Measurements from ENCODE around the gene B3GAT1. TPM values are rescaled to one million over a fixed set of nuclear protein-coding genes. Genes with fewer than 3 reads are reported as not detected.

B3GAT1 gene
- total and polyA plus RNA-seq, 2 experiments from 2014 or later: not detected

GRCh38 chr11:134438542-134439537 lies 26.8 kb upstream of the B3GAT1 start:
- WGBS, 2 experiments (ENCODE audit: low coverage in 1 of 2, low lambda C conversion rate in 2 of 2, missing lambda C conversion rate in 2 of 2): 15 to 18% methylated on average over 21 of the region's 21 CpGs
- DNase-seq: no peak
- Histone ChIP-seq H3K27ac (no peak overlapping the region), H4K20me1 (ENCODE audit: insufficient read depth) (no peaks in the 10 kb centered on the region), H3K9me3 (ENCODE audit: low read depth) (no peaks in the 10 kb centered on the region), H3K36me3 (ENCODE audit: low read depth) (no peaks in the 10 kb centered on the region), H2AFZ (no peak overlapping the region), H3K4me1 (ENCODE audit: insufficient read depth) (no peaks in the 10 kb centered on the region), H3F3A (ENCODE audit: insufficient read depth) (no peaks in the 10 kb centered on the region), H3K9me2 (ENCODE audit: insufficient read depth) (no peaks in the 10 kb centered on the region), H3K4me3 (no peak overlapping the region), H3K4me2 (ENCODE audit: unreplicated experiment) (no peak overlapping the region), H3K79me2 (ENCODE audit: insufficient read depth) (no peaks in the 10 kb centered on the region), H3K9ac (no peak overlapping the region), H3K27me3 (replicated peaks; ENCODE audit: insufficient read depth) (no peaks in the 10 kb centered on the region)
- TF ChIP-seq EZH2 (IDR thresholded peaks at IDR 0.05; ENCODE audit: insufficient read depth, poor library complexity, severe bottlenecking) (no peak), EZH2phosphoT487 (IDR thresholded peaks at IDR 0.05; ENCODE audit: insufficient read depth, low read depth) (no peak)
- in situ Hi-C loops (cut with MboI): no loop called here

DNA sequence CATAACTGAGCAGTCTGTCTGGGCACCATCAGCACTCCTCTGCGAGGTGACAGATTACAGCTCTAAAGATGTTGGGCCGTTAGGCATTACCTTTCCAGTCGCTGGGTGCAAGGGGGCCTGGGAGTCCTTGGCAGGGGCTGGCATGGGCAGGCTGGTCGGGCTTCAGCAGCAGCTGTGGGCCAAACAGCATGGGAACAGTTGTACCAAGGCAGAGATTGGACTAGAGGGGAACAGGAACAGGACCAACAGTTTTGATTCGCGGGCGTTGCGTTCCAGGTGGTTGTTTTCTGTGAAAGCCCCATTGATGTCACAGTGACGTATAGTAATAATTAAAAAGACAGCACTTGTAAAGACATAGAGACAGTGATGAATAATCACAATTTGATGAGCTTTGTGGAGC lies 25.8 kb upstream of the B3GAT1 start:
- no peaks in the 10 kb centered on the region for H3K9me3 ChIP-seq (ENCODE audit: low read depth)
- H2AFZ ChIP-seq: no peak overlapping the region
- H3K4me3 ChIP-seq: no peak overlapping the region
- TF ChIP-seq EZH2 (IDR thresholded peaks at IDR 0.05; ENCODE audit: insufficient read depth, poor library complexity, severe bottlenecking) (no peak), EZH2phosphoT487 (IDR thresholded peaks at IDR 0.05; ENCODE audit: insufficient read depth, low read depth) (no peak)
- H3K27me3 ChIP-seq (replicated peaks; ENCODE audit: insufficient read depth): no peaks in the 10 kb centered on the region
- H3K4me1 ChIP-seq (ENCODE audit: insufficient read depth): no peaks in the 10 kb centered on the region
- 46 to 54% methylated on average over 9 of the region's 9 CpGs for WGBS, 2 experiments (ENCODE audit: low coverage in 1 of 2, low lambda C conversion rate in 2 of 2, missing lambda C conversion rate in 2 of 2)
- H4K20me1 ChIP-seq (ENCODE audit: insufficient read depth): no peaks in the 10 kb centered on the region
- H3K9me2 ChIP-seq (ENCODE audit: insufficient read depth): no peaks in the 10 kb centered on the region
- in situ Hi-C loops (cut with MboI): no loop called here
- no peaks in the 10 kb centered on the region for H3K36me3 ChIP-seq (ENCODE audit: low read depth)
- no peak overlapping the region for H3K9ac ChIP-seq
- H3K27ac ChIP-seq: no peak overlapping the region
- H3K79me2 ChIP-seq (ENCODE audit: insufficient read depth): no peaks in the 10 kb centered on the region
- no peak for DNase-seq
- H3K4me2 ChIP-seq (ENCODE audit: unreplicated experiment): no peak overlapping the region
- H3F3A ChIP-seq (ENCODE audit: insufficient read depth): no peaks in the 10 kb centered on the region

DNA sequence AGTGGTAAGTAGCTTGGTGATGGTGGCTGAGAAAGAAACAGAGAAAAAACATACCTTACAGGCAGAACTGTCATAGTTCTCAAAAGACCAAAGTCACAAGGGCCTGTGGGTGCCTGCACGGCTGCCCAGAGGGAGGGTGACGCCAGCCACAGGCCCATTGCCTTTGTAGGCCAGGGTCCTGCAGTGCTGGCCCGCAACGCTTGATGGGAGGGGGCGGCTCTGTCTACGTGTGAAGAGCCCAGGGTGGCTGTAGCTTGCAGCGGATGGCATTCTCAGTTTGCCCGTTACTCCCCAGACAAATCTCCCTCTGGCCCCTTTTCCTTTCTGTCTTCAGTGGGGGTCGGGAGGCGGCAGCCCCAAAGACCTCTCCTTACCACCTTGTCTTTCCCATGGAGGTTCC lies 24.7 kb upstream of the B3GAT1 start:
- in situ Hi-C loops (cut with MboI): no loop called here
- Histone ChIP-seq H3K9ac (no peak overlapping the region), H3F3A (ENCODE audit: insufficient read depth) (no peaks in the 10 kb centered on the region), H3K4me2 (ENCODE audit: unreplicated experiment) (no peak overlapping the region), H3K27ac (no peak overlapping the region), H3K36me3 (ENCODE audit: low read depth) (no peaks in the 10 kb centered on the region), H2AFZ (no peak overlapping the region), H3K4me1 (ENCODE audit: insufficient read depth) (no peaks in the 10 kb centered on the region), H3K9me3 (ENCODE audit: low read depth) (no peaks in the 10 kb centered on the region), H4K20me1 (ENCODE audit: insufficient read depth) (no peaks in the 10 kb centered on the region), H3K9me2 (ENCODE audit: insufficient read depth) (no peaks in the 10 kb centered on the region), H3K4me3 (no peak overlapping the region), H3K27me3 (replicated peaks; ENCODE audit: insufficient read depth) (no peaks in the 10 kb centered on the region), H3K79me2 (ENCODE audit: insufficient read depth) (no peaks in the 10 kb centered on the region)
- no peak for DNase-seq
- TF ChIP-seq EZH2phosphoT487 (IDR thresholded peaks at IDR 0.05; ENCODE audit: insufficient read depth, low read depth): no peak
- WGBS, 2 experiments (ENCODE audit: low coverage in 1 of 2, low lambda C conversion rate in 2 of 2, missing lambda C conversion rate in 2 of 2): 31 to 47% methylated on average over 8 to 10 of the region's 10 CpGs

DNA sequence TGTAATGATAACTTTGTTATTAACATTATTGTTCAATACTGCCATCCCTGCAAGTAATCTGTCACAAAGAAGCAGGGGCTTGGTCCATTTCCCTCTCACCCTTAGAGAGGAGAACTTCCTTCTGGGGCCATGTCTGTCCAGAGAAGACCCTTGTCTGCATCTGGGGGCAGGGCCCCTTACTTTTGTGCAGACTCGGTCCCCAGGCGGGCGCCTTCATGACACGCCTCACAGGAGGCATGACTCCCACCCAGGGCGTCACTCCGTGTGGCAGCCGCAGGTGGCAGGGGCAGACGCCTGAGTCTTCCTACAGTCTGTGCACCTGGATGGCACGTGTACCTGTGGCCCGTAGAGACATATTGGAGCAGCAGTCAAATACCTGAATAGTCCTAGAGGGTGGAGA lies 21.8 kb upstream of the B3GAT1 start:
- in situ Hi-C loops (cut with MboI): no loop called here
- Histone ChIP-seq H3K27ac (no peak overlapping the region), H3K4me3 (no peak overlapping the region), H2AFZ (no peak overlapping the region), H4K20me1 (ENCODE audit: insufficient read depth) (no peaks in the 10 kb centered on the region), H3K79me2 (ENCODE audit: insufficient read depth) (no peaks in the 10 kb centered on the region), H3K36me3 (ENCODE audit: low read depth) (no peaks in the 10 kb centered on the region), H3K27me3 (replicated peaks; ENCODE audit: insufficient read depth) (no peaks in the 10 kb centered on the region), H3K9me2 (ENCODE audit: insufficient read depth) (no peaks in the 10 kb centered on the region), H3K9me3 (ENCODE audit: low read depth) (no peaks in the 10 kb centered on the region), H3K4me2 (ENCODE audit: unreplicated experiment) (no peak overlapping the region), H3F3A (ENCODE audit: insufficient read depth) (no peaks in the 10 kb centered on the region), H3K4me1 (ENCODE audit: insufficient read depth) (no peaks in the 10 kb centered on the region), H3K9ac (no peak overlapping the region)
- 49 to 51% methylated on average over 10 of the region's 10 CpGs for WGBS, 2 experiments (ENCODE audit: low coverage in 1 of 2, low lambda C conversion rate in 2 of 2, missing lambda C conversion rate in 2 of 2)
- no peak for TF ChIP-seq EZH2 (IDR thresholded peaks at IDR 0.05; ENCODE audit: insufficient read depth, poor library complexity, severe bottlenecking)
- no peak for TF ChIP-seq EZH2phosphoT487 (IDR thresholded peaks at IDR 0.05; ENCODE audit: insufficient read depth, low read depth)
- DNase-seq: no peak

Measured in GM23248 (cell line).